HG02642 (cell line): ENCODE results near the gene TUBB.

Source experiments
- ATAC-seq: cut with Tn5 transposase; IDR thresholded peaks from one replicate; pipeline ENCODE4 v1.9.1; 2021; ENCODE audit warnings: mild to moderate bottlenecking; ENCODE audit not compliant: unreplicated experiment, poor library complexity

TUBB gene

DNA sequence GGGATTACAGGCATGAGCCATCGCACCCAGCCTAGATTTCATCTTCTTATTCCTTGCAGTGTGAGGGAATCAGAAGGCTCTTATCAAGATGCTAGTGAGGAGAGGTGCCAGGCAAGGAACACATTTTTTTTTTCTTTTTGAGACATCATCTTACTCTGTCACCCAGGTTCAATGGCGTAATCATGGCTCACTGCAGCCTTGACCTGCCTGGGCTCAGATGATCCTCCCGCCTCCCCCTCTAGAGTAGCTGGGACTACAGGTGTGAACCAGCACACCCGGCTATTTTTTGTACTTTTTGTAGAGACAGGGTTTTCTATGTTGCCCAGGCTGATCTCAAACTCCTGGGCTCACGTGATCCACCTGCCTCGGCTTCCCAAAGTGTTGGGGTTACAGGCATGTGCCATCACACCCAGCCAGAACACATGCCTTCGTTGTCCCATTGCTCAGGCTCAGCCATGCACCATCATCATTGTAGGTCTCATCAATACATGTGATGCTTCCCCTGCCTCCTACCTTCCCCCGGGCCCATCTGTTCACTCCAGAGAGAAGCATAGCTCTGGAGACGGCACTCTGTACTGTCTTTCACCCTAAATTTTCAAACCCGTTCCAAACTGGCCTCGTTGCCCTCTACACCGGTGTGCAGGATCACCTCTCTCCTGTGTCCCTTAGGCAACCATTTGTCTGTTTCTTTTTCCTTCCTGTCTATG is 12.2 kb downstream of the TUBB start:
- ATAC-seq, result no peak

GRCh38 chr6:30735668-30736314 is 15.6 kb downstream of the TUBB start:
- ATAC-seq, result peak; percentile 50

- no peak for ATAC-seq
Observed at GRCh38 chr6:30738532-30738931, 18.4 kb downstream of the TUBB start.

DNA sequence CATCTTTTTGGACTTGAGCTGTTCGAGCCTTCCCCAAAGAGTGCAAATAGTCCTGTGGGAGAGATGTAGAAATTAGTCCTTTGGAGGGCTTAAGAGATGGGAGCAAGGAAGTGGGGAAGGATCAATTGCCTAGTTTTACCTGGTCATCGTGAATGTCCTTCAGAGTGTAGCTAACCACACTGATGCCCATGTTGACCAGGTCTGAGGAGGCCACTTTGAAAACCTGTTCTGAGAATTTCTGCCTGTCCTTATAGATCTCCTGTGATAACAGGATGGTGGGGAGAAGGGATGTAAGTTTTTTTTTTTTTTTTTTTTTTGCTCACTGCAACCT is 20.4 kb downstream of the TUBB start:
- ATAC-seq, result no peak

DNA sequence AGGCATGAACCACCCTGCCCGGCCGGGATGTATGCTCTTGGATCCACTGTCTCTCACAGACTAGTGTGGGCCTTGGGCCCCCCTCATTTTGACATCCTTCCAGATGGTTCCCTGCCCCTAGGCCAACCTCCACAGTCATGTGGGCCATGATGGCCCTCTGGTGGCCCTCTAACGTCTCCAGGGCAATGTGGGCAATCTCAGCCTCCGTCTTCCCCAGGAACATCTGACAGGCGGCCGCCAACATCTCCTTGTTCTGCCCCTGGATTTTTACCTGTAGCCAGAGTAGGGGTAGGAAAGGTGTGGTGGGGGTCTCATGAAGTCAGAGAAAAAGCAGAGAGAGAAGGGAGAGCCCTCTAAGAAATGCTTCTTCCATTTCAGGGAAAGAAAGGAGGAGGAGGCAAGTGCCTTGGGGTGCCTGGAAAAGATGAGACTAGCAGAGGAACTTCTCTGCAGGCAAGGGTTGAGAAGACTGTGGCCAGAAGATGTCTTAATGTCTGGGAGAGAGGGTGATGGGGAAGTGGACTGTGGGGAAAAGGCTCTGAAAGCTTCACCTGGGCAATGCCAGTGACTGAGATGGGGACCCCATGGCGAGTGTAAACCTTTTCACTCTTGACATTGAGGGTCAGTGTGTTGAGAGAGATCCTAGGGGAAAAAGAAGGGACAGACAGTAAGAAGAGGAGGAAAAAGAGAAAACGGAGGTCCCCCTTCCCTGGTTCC is 21.1 kb downstream of the TUBB start:
- ATAC-seq, result no peak

DNA sequence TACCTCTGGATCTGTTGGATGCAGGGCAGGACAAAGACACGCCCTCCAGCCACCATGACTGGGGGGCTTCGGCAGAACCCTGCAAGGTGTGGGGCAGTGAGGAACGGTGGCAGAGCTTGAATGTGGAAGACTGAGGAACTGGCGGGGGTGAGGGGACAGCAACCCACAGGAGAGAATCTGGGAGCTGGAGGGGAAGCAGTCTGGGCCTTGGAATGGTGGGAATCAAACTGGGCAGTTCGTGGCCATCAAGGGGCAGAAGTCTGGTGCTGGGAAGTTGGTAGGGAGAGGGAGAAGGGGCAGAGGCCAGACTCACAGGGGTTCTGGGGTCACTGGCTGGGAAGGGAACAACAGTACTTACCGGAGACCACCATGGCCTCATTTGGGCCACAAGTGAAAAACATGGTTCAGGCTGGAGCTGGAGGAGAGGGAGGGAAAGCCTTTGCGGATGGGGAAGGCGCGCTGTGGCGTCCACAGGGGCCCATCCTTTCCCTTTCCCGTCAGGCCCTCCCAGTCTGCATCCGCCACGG is 21.7 kb downstream of the TUBB start:
- ATAC-seq, result no peak

GRCh38 chr6:30742316-30743098 is 22.4 kb downstream of the TUBB start, which contains the start of gene FLOT1:
TSS of gene FLOT1 (minus strand) at chr6:30742687. CDS start at chr6:30742189, 498 bp downstream.
- ATAC-seq, result peak; percentile 70

DNA sequence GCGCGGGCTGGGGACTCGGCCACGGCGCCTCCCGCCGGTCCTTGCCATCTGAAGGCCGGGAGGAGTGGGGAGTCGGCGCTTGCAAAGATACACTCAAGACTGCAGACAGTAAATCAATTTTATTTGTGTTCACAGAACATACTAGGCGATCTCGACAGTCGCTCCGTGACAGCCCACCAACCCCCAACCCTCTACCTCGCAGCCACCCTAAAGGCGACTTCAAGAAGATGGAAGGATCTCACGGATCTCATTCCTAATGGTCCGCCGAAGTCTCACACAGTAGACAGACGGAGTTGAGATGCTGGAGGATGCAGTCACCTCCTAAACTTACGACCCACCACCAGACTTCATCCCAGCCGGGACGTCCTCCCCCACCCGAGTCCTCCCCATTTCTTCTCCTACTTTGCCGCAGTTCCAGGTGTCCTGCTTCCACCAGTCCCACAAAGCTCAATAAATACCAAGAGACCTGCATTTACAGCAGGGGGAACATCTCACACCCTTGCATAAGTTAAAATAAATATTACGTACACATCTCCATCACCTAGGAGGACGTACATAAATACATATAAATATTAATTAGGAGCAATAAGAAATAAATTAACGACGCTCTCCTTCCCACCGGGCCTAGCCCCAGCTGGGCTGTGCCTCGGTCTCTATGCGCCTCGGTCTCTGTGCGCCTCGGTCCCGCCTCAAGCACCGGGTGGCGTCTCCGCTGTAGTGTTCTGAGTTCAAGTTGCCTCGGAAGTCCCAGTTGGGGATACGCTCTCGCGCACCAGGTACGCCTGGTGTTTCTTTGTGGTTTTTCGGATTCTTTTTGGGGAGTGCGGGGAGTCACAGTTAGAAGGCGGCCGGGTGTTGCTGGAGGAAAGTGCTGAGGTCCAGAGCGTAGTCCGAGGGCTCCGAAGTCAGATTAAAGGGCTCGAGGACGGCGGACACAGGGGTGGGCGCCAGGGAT is 23.2 kb downstream of the TUBB start:
- peak; percentile 31 for ATAC-seq

DNA sequence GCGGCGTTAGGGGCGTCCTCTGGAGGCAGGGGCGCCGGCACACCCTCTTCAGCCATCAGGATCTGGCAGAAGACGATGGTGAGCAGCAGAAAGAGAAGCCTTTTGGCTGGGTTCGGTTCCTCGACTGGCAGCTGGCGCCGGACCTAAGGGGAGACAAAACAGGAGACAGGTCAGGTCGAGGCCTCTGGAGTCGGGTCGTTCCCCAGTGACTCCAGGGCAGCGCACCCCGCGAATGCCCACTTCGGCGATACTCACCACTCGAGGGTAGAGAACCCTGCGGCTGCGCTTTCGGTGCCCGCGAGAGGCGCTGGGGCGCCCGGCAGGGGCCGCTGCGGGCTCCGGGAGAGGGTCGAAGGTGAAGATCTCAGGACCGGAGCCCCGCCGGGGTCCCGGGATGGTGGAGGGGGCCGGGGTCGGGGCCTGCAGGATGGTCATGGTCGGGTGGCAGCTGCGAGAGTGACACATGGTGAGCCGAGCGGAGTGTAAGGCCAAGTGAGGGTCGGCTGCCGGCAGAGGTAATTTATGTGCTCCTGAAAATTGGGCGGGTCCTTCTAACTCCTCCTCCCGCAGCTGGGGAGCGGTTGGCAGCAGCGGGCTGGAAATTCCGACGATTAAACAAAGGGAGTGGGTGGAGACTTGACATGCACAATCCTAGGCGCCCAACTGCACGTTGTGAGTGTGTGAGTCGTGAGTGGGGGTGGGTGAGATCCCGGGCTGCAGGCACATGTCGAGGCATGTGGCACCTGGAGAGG is 24.1 kb downstream of the TUBB start, which contains the start of gene IER3:
IER3 (minus strand) TSS at position 494 of the 752 bp plus-strand sequence; CDS start at position 465, 29 bp downstream.
- peak; percentile 37 for ATAC-seq

DNA sequence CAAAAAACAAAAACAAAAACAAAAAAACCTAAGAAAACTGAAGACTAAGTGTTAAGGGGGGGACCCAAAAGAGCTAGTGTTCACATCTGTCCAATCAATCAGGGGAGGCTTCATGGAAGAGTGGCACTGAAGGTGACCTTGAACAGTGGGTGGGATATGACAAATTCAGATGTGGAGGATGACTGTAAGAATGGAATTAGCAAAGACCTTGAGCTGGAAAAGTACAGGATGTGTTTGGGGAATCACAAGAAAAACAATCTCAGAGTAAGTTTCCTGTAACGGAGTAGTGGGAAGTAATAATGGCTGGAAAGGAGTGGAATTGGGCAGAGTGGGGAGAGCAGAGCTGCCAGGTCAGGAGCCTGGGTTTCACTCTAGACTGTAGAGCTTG is 27.1 kb downstream of the TUBB start:
- ATAC-seq, result no peak

- ATAC-seq, result no peak
Observed at GRCh38 chr6:30747902-30748769, 28.0 kb downstream of the TUBB start.

DNA sequence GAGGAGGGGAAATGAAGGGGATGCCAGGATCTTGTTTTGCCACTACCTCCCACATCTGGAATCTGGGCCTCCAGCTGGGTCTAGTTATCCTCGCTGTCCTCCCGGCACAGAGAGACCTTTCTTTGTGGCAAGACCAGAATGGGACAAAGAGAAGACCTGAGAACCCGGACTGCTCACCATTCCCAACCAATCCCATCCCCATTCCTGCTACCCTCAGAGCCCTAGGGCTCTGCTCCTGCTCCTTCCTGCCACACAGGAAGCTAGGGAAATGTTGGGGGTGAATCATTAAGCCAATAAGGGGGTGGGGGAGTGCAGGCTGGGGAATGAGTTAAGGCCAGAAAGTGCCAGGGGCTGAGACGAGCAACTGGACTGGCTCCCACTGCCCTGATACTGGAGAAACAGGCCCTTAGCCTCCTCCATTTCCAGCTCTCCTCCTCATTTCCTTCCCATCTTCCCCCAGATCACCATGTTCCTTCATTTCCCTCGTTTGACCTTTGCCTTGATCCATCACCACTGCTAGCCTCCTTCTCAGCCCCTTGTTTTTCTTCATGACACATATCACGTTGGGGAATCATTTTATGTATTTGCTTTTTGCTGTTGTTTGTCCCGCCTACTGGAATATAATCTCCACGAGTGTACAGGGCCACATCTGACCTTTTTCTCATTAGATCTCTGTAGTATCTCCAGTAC is 28.8 kb downstream of the TUBB start:
- ATAC-seq, result no peak

GRCh38 chr6:30749554-30750378 is 29.6 kb downstream of the TUBB start:
- no peak for ATAC-seq

- no peak for ATAC-seq
Observed at GRCh38 chr6:30750379-30750668, 30.2 kb downstream of the TUBB start.

GRCh38 chr6:30752157-30752927 is 32.2 kb downstream of the TUBB start:
- no peak for ATAC-seq

GRCh38 chr6:30754631-30755030 is 34.5 kb downstream of the TUBB start:
- no peak for ATAC-seq
